GM23338 (cell line): ENCODE data around the gene EXTL1. TPM values are rescaled to one million over a fixed set of nuclear protein-coding genes. Genes with fewer than 3 reads are reported as not detected.

Source experiments
- ATAC-seq: fragments of 200-7000 bp; cut with Tn5 transposase; 3 replicates; pipeline ENCODE4 v1.9.1; 2020
- DNase-seq: peaks from one replicate; pipeline ENCODE4 v3.0.0-alpha.2; 2015; ENCODE audit warnings: low spot score
- H2AFZ ChIP-seq: fragments of 200-600 bp; sonication (generic); 2 replicates; pipeline ENCODE4 v1.8.0; 2016; ENCODE audit warnings: antibody characterized with exemption, mild to moderate bottlenecking, moderate library complexity
- H3F3A ChIP-seq: fragments of 200-600 bp; sonication (generic); replicated peaks from 2 replicates; pipeline ENCODE4 v1.8.0; 2017; ENCODE audit warnings: antibody characterized with exemption, mixed run types, low read depth
- H3K27ac ChIP-seq: fragments of 200-600 bp; sonication (generic); 2 replicates; pipeline ENCODE4 v1.6.1; 2016; ENCODE audit warnings: low read depth
- H3K27me3 ChIP-seq: fragments of 200-600 bp; sonication (generic); 2 replicates; pipeline ENCODE4 v1.8.0; 2016; ENCODE audit warnings: mild to moderate bottlenecking, mixed run types, moderate library complexity; ENCODE audit not compliant: insufficient read depth
- H3K36me3 ChIP-seq: fragments of 200-600 bp; sonication (generic); 2 replicates; pipeline ENCODE4 v1.8.0; 2016; ENCODE audit warnings: mild to moderate bottlenecking; ENCODE audit not compliant: insufficient read depth
- H3K4me1 ChIP-seq: fragments of 200-600 bp; sonication (generic); 2 replicates; pipeline ENCODE4 v1.8.0; 2016; ENCODE audit warnings: mild to moderate bottlenecking, moderate library complexity; ENCODE audit not compliant: insufficient read depth
- H3K4me2 ChIP-seq: fragments of 200-600 bp; sonication (generic); 2 replicates; pipeline ENCODE4 v1.7.1; 2017; ENCODE audit warnings: mixed run types
- H3K4me3 ChIP-seq: fragments of 200-600 bp; sonication (generic); 2 replicates; pipeline ENCODE4 v1.6.1; 2016; ENCODE audit warnings: mixed run types
- H3K79me2 ChIP-seq: fragments of 200-600 bp; sonication (generic); replicated peaks from 2 replicates; pipeline ENCODE4 v1.8.0; 2017; ENCODE audit warnings: mild to moderate bottlenecking; ENCODE audit not compliant: insufficient read depth
- H3K9me2 ChIP-seq: fragments of 200-600 bp; sonication (generic); 2 replicates; pipeline ENCODE4 v1.8.0; 2017; ENCODE audit not compliant: insufficient read depth
- H4K20me1 ChIP-seq: fragments of 200-600 bp; sonication (generic); replicated peaks from 2 replicates; pipeline ENCODE4 v1.8.0; 2017; ENCODE audit warnings: mild to moderate bottlenecking; ENCODE audit not compliant: insufficient read depth
- H3K27ac Mint-ChIP-seq: 2 replicates; pipeline ENCODE4 v1.8.0; 2020; ENCODE audit warnings: inconsistent platforms, mild to moderate bottlenecking, moderate library complexity, mixed read lengths
- H3K27me3 Mint-ChIP-seq: 3 replicates; pipeline ENCODE4 v1.8.0; 2022; ENCODE audit warnings: low read depth, mild to moderate bottlenecking, moderate library complexity, mixed read lengths, inconsistent platforms; ENCODE audit not compliant: insufficient read depth, poor library complexity
- H3K36me3 Mint-ChIP-seq: 3 replicates; pipeline ENCODE4 v1.8.0; 2021; ENCODE audit warnings: low read depth, mild to moderate bottlenecking, inconsistent platforms, moderate library complexity, mixed read lengths
- H3K4me1 Mint-ChIP-seq: 3 replicates; pipeline ENCODE4 v1.8.0; 2020; ENCODE audit warnings: mild to moderate bottlenecking, inconsistent platforms, mixed read lengths
- H3K4me3 Mint-ChIP-seq: 3 replicates; pipeline ENCODE4 v1.8.0; 2021; ENCODE audit warnings: moderate library complexity, mild to moderate bottlenecking, inconsistent platforms, mixed read lengths
- H3K9me3 Mint-ChIP-seq: 3 replicates; pipeline ENCODE4 v1.8.0; 2020; ENCODE audit warnings: moderate library complexity, mild to moderate bottlenecking, inconsistent platforms, mixed read lengths
- CREB1 ChIP-seq: fragments of 250-450 bp; sonication (Bioruptor Pico); IDR thresholded peaks from 2 replicates; pipeline ENCODE4 v1.5.0; 2020; ENCODE audit warnings: low read depth, mild to moderate bottlenecking, moderate library complexity
- CTCF ChIP-seq, 2 experiments: fragments of 200-600 bp in 1 of 2; sonication (generic) in 1 of 2; conservative IDR thresholded peaks; 2 replicates each; pipeline versions ENCODE4 v1.5.1 to v1.6.1; 2016 to 2017; ENCODE audit warnings: antibody characterized with exemption in 2 of 2, low read depth in 2 of 2, mild to moderate bottlenecking in 2 of 2, moderate library complexity in 1 of 2
- ETS1 ChIP-seq: IDR thresholded peaks from 2 replicates; pipeline ENCODE4 v1.6.1; 2016; ENCODE audit warnings: antibody characterized with exemption
- EZH2phosphoT487 ChIP-seq: fragments of 200-600 bp; sonication (generic); IDR thresholded peaks from one replicate; pipeline ENCODE4 v1.8.1; 2018; ENCODE audit warnings: antibody characterized with exemption; ENCODE audit not compliant: unreplicated experiment
- NANOG ChIP-seq: IDR thresholded peaks from 2 replicates; pipeline ENCODE4 v1.6.1; 2016; ENCODE audit warnings: antibody characterized with exemption, borderline replicate concordance
- POLR2AphosphoS5 ChIP-seq: IDR thresholded peaks from 2 replicates; pipeline ENCODE4 v1.6.1; 2016; ENCODE audit warnings: antibody characterized with exemption, low read depth
- REST ChIP-seq: IDR thresholded peaks from one replicate; pipeline ENCODE4 v1.6.1; 2018; ENCODE audit warnings: antibody characterized with exemption; ENCODE audit not compliant: unreplicated experiment
- ZNF114 ChIP-seq: fragments of 250-450 bp; sonication (Bioruptor Pico); IDR thresholded peaks from 2 replicates; pipeline ENCODE4 v1.5.0; 2020; ENCODE audit warnings: mild to moderate bottlenecking, moderate library complexity
- ZNF331 ChIP-seq: fragments of 250-450 bp; sonication (Bioruptor Pico); IDR thresholded peaks from 2 replicates; pipeline ENCODE4 v1.5.0; 2020; ENCODE audit warnings: low read depth, mild to moderate bottlenecking, moderate library complexity
- polyA plus RNA-seq: library from polyadenylated mRNA; unstranded; fragments of >200 nt; fragmentation: Nextera tagmentation; extraction: Ambion mirVana; gene quantifications from 2 replicates; pipeline ENCODE4 v1.2.1, GENCODE V29; 2016
- total RNA-seq: library from RNA; depleted of rRNA; stranded (reverse); fragments of >200 nt; shearing (Covaris generic); gene quantifications from 2 replicates; pipeline ENCODE4 v1.2.3, GENCODE V29; 2014
- TF ChIP-seq, protein P1 (sequence below): fragments of 250-450 bp; sonication (Bioruptor Pico); IDR thresholded peaks from 2 replicates; pipeline ENCODE4 v1.5.0; 2020; ENCODE audit warnings: mild to moderate bottlenecking, moderate library complexity

Gene EXTL1
- total and polyA plus RNA-seq, 2 experiments from 2014 or later: 0.37 to 1.2 TPM

DNA sequence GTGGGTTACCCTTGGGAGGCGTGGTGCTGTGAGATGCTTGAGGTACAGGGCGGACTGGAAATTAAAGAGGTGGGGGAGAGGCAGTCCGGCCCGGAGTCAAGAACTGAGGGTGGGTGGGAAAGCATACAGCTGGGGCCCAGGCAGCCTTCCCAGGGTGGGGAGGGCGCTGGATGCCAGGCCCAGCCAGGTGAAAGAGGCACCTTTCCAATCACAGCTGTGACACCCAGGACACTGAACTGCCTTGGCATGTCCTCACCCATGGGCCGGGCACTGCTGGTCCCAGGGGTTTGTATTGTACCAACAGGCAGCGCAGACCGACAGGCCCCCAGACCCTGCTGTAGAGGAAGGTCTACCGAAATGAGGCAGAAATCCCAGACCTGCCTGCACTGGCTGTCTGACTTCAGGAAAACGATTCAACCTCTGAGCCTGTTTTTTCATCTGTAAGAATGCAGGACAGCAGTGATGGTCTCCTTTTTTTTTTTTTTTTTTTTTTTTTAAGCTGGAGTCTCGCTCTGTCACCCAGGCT, 15.2 kb downstream of the EXTL1 start:
- H3K4me1 ChIP-seq: peaks cover 6% of the 10 kb centered on the region; the same call in 1 of the 2 replicates
- no peak overlapping the region for H3K4me3 ChIP-seq
- DNase-seq (no peak), ATAC-seq (no peak)
- H3K9me2 ChIP-seq: no peaks in the 10 kb centered on the region
- Mint-ChIP-seq H3K36me3 (no peaks in the 10 kb centered on the region), H3K4me1 (peaks cover 5% of the 10 kb centered on the region; the same call in 2 of the 3 replicates), H3K9me3 (no peaks in the 10 kb centered on the region; the same call in 2 of the 3 replicates), H3K27ac (no peak overlapping the region), H3K27me3 (peaks cover 42% of the 10 kb centered on the region), H3K4me3 (0 out of 3 replicates have a peak overlapping the region, but pooled peaks have one; percentile 84)
- H4K20me1 ChIP-seq: no peaks in the 10 kb centered on the region
- no peaks in the 10 kb centered on the region for H3K36me3 ChIP-seq
- H3K79me2 ChIP-seq: no peaks in the 10 kb centered on the region
- H3K27me3 ChIP-seq: peaks cover 29% of the 10 kb centered on the region
- no peak overlapping the region for H3K4me2 ChIP-seq
- no peaks in the 10 kb centered on the region for H3F3A ChIP-seq
- H2AFZ ChIP-seq: no peak overlapping the region
- no peak overlapping the region for H3K27ac ChIP-seq
- TF ChIP-seq NANOG (no peak), CTCF (conservative IDR thresholded peaks at IDR 0.05; ENCODE audit: low read depth in 2 of 2) (no peak), POLR2AphosphoS5 (no peak), ZNF331 (no peak), EZH2phosphoT487 (no peak), CREB1 (CRISPR knock-in tag) (no peak), ZNF114 (no peak)

- Mint-ChIP-seq H3K27ac (no peak overlapping the region), H3K9me3 (no peaks in the 10 kb centered on the region; the same call in 2 of the 3 replicates), H3K4me1 (peaks cover 5% of the 10 kb centered on the region; the same call in 2 of the 3 replicates), H3K27me3 (peaks cover 35% of the 10 kb centered on the region), H3K4me3 (no peak overlapping the region), H3K36me3 (no peaks in the 10 kb centered on the region)
- Histone ChIP-seq H3K27me3 (peaks cover 39% of the 10 kb centered on the region), H4K20me1 (no peaks in the 10 kb centered on the region), H3K9me2 (no peaks in the 10 kb centered on the region), H3F3A (no peaks in the 10 kb centered on the region), H3K4me1 (peaks cover 6% of the 10 kb centered on the region; the same call in 1 of the 2 replicates), H2AFZ (no peak overlapping the region), H3K36me3 (no peaks in the 10 kb centered on the region), H3K4me3 (no peak overlapping the region), H3K79me2 (no peaks in the 10 kb centered on the region), H3K4me2 (no peak overlapping the region), H3K27ac (no peak overlapping the region)
- ATAC-seq: no peak
- no peak for DNase-seq
- TF ChIP-seq REST (no peak), ETS1 (no peak)
- TF ChIP-seq, protein P1, sequence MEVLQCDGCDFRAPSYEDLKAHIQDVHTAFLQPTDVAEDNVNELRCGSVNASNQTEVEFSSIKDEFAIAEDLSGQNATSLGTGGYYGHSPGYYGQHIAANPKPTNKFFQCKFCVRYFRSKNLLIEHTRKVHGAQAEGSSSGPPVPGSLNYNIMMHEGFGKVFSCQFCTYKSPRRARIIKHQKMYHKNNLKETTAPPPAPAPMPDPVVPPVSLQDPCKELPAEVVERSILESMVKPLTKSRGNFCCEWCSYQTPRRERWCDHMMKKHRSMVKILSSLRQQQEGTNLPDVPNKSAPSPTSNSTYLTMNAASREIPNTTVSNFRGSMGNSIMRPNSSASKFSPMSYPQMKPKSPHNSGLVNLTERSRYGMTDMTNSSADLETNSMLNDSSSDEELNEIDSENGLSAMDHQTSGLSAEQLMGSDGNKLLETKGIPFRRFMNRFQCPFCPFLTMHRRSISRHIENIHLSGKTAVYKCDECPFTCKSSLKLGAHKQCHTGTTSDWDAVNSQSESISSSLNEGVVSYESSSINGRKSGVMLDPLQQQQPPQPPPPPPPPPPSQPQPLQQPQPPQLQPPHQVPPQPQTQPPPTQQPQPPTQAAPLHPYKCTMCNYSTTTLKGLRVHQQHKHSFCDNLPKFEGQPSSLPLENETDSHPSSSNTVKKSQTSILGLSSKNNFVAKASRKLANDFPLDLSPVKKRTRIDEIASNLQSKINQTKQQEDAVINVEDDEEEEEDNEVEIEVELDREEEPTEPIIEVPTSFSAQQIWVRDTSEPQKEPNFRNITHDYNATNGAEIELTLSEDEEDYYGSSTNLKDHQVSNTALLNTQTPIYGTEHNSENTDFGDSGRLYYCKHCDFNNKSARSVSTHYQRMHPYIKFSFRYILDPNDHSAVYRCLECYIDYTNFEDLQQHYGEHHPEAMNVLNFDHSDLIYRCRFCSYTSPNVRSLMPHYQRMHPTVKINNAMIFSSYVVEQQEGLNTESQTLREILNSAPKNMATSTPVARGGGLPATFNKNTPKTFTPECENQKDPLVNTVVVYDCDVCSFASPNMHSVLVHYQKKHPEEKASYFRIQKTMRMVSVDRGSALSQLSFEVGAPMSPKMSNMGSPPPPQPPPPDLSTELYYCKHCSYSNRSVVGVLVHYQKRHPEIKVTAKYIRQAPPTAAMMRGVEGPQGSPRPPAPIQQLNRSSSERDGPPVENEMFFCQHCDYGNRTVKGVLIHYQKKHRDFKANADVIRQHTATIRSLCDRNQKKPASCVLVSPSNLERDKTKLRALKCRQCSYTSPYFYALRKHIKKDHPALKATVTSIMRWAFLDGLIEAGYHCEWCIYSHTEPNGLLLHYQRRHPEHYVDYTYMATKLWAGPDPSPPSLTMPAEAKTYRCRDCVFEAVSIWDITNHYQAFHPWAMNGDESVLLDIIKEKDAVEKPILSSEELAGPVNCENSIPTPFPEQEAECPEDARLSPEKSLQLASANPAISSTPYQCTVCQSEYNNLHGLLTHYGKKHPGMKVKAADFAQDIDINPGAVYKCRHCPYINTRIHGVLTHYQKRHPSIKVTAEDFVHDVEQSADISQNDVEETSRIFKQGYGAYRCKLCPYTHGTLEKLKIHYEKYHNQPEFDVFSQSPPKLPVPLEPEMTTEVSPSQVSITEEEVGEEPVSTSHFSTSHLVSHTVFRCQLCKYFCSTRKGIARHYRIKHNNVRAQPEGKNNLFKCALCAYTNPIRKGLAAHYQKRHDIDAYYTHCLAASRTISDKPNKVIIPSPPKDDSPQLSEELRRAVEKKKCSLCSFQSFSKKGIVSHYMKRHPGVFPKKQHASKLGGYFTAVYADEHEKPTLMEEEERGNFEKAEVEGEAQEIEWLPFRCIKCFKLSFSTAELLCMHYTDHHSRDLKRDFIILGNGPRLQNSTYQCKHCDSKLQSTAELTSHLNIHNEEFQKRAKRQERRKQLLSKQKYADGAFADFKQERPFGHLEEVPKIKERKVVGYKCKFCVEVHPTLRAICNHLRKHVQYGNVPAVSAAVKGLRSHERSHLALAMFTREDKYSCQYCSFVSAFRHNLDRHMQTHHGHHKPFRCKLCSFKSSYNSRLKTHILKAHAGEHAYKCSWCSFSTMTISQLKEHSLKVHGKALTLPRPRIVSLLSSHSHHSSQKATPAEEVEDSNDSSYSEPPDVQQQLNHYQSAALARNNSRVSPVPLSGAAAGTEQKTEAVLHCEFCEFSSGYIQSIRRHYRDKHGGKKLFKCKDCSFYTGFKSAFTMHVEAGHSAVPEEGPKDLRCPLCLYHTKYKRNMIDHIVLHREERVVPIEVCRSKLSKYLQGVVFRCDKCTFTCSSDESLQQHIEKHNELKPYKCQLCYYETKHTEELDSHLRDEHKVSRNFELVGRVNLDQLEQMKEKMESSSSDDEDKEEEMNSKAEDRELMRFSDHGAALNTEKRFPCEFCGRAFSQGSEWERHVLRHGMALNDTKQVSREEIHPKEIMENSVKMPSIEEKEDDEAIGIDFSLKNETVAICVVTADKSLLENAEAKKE (CRISPR knock-in tag): no peak
These were observed 16.3 kb downstream of the EXTL1 start for GRCh38 chr1:26037904-26038303.
